ENCODE results near the gene PITPNC1. TPM values are rescaled to one million over a fixed set of nuclear protein-coding genes. Genes with fewer than 3 reads are reported as not detected.

PITPNC1 gene
- total and polyA plus RNA-seq, 2 donors (not counting 3 experiments of a cell fraction or from before 2014, with no cell fraction given): 2.4 to 9.6 TPM

DNA sequence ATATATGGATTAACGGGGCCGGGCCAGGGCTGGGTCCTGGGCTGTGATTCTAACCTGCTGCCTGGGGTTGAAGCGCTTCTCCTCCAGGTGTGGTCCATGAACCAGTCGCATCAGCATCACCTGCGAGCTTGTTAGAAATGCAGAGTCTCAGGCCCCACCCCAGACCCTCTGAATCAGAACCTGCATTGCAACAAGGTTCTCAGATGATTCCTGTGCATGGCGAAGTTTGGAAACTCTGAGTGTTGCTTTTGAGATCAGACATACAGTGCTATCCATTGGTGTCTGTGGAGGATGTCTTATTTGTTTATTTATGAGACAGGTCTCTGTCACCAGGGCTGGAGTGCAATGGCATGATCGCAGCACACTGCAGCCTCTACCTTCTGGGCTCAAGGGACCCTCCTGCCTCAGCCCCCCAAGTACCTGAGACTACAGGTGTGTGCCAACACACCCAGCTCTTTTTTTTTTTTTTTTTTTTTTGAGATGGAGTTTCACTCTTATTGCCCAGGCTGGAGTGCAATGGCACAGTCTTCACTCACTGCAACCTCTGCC lies 99.8 kb downstream of the PITPNC1 start:
- H2AFZ ChIP-seq (ENCODE audit: low read depth, low read length): no peak overlapping the region
- H3K79me2 ChIP-seq (ENCODE audit: control insufficient read depth, insufficient read depth, low read length): no peaks in the 10 kb centered on the region
- peaks cover 14% of the 10 kb centered on the region for H3K4me1 ChIP-seq (ENCODE audit: control insufficient read depth, extremely low read depth, insufficient read depth, low read length)
- H4K20me1 ChIP-seq (replicated peaks; ENCODE audit: control insufficient read depth, extremely low read depth, insufficient read depth, low read length): no peaks in the 10 kb centered on the region
- H3K4me2 ChIP-seq (ENCODE audit: insufficient read depth, low read length): no peak overlapping the region
- no peaks in the 10 kb centered on the region for H3K9me3 ChIP-seq (replicated peaks; ENCODE audit: control insufficient read depth, insufficient read depth, low read length)
- intact Hi-C loops (cut with micrococcal nuclease): loop anchor here (5.0 kb wide), 1 partner anchor 70 kb away; no protein-coding TSS in a partner anchor
- H3K36me3 ChIP-seq (ENCODE audit: control insufficient read depth in 2 of 2, extremely low read depth in 1 of 2, insufficient read depth in 2 of 2, low read length in 2 of 2): no peaks in the 10 kb centered on the region
- H3K27me3 ChIP-seq (ENCODE audit: control insufficient read depth in 2 of 2, insufficient read depth in 2 of 2, low read length in 2 of 2): peaks cover 0 to 2% of the 10 kb centered on the region in 2 experiments
- dilution Hi-C loops (cut with MboI; ENCODE audit: extremely low pct_ligation_motif_present, low sequenced_read_pairs): no loop called here
- FAIRE-seq (no peak), DNase-seq (ENCODE audit: low read depth, low spot score) (no peak)
- H3K27ac ChIP-seq (ENCODE audit: insufficient read depth, low read depth, low read length): no peak overlapping the region
- BruUV-seq (replicated peaks): no TSS peak
- no peaks in the 10 kb centered on the region for H3K9me1 ChIP-seq (replicated peaks; ENCODE audit: control insufficient read depth, extremely low read depth, insufficient read depth, low read length)
- no peak overlapping the region for H3K4me3 ChIP-seq (replicated peaks in 1 of 3; ENCODE audit: insufficient read depth in 1 of 3, low read depth in 1 of 3, low read length in 3 of 3)
- POLR2A ChIA-PET: no interaction called here
- no peak for TF ChIP-seq FOS (IDR thresholded peaks at IDR 0.05; ENCODE audit: borderline replicate concordance, insufficient read depth, low read length)
- TF ChIP-seq, protein P1, sequence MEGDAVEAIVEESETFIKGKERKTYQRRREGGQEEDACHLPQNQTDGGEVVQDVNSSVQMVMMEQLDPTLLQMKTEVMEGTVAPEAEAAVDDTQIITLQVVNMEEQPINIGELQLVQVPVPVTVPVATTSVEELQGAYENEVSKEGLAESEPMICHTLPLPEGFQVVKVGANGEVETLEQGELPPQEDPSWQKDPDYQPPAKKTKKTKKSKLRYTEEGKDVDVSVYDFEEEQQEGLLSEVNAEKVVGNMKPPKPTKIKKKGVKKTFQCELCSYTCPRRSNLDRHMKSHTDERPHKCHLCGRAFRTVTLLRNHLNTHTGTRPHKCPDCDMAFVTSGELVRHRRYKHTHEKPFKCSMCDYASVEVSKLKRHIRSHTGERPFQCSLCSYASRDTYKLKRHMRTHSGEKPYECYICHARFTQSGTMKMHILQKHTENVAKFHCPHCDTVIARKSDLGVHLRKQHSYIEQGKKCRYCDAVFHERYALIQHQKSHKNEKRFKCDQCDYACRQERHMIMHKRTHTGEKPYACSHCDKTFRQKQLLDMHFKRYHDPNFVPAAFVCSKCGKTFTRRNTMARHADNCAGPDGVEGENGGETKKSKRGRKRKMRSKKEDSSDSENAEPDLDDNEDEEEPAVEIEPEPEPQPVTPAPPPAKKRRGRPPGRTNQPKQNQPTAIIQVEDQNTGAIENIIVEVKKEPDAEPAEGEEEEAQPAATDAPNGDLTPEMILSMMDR (IDR thresholded peaks at IDR 0.05; ENCODE audit: extremely low read depth in 1 of 2, insufficient read depth in 1 of 2, low read depth in 1 of 2, low read length in 2 of 2): no peak
- no peak for TF ChIP-seq JUN (IDR thresholded peaks at IDR 0.05; ENCODE audit: borderline replicate concordance, insufficient read depth, insufficient read length, low read depth)
- no peak for TF ChIP-seq POLR2AphosphoS5 (IDR thresholded peaks at IDR 0.05; ENCODE audit: insufficient read depth, low read depth, low read length)
- no peak for TF ChIP-seq POLR2A (IDR thresholded peaks at IDR 0.05; ENCODE audit: low read depth, low read length)
- no peak for TF ChIP-seq GATA2 (IDR thresholded peaks at IDR 0.05; ENCODE audit: insufficient read depth, insufficient read length, low read depth, low read length)
- TF ChIP-seq MYC (IDR thresholded peaks at IDR 0.05; ENCODE audit: low read depth, low read length): no peak
- CTCF ChIA-PET: interaction anchor here (0.8 to 8.7 kb wide), 8 partner anchors 10 to 213 kb away, joined by 3 to 295 read pairs (median 12); partner anchors contain the start of gene PITPNC1
- H3K9ac ChIP-seq (replicated peaks; ENCODE audit: extremely low read depth, insufficient read depth, low read length): no peak overlapping the region

Measured in endothelial cell of umbilical vein (primary cell).